Brain microvascular endothelial cell (primary cell): ENCODE measurements around the gene POMGNT2.

ENCODE experiments used
- DNase-seq: peaks from one replicate; pipeline ENCODE4 v3.0.0-alpha.2; 2020
- H3K27ac ChIP-seq: fragments of 250-450 bp; sonication (Bioruptor Pico); 2 replicates; pipeline ENCODE4 v1.5.1; 2020; ENCODE audit warnings: mild to moderate bottlenecking, moderate library complexity
- H3K27me3 ChIP-seq: fragments of 250-450 bp; sonication (Bioruptor Pico); replicated peaks from 2 replicates; pipeline ENCODE4 v1.5.1; 2020; ENCODE audit warnings: mild to moderate bottlenecking
- H3K36me3 ChIP-seq: fragments of 250-450 bp; sonication (Bioruptor Pico); replicated peaks from 2 replicates; pipeline ENCODE4 v1.5.1; 2020; ENCODE audit warnings: mild to moderate bottlenecking
- H3K4me3 ChIP-seq: 2 replicates; pipeline ENCODE4 v1.5.1; 2011; ENCODE audit warnings: low read depth, mild to moderate bottlenecking, control low read depth, low read length, moderate library complexity
- CTCF ChIP-seq: IDR thresholded peaks from 2 replicates; pipeline ENCODE4 v1.5.1; 2011; ENCODE audit warnings: low read depth, mild to moderate bottlenecking, moderate library complexity, low read length, control low read depth, inconsistent platforms; ENCODE audit errors: missing control alignments
- in situ Hi-C: cut with HindIII; loops from 2 replicates; pipeline ENCODE4 v1.10.0; 2017; ENCODE audit warnings: low sequenced_read_pairs, low pct_ligation_motif_present

POMGNT2 gene

DNA sequence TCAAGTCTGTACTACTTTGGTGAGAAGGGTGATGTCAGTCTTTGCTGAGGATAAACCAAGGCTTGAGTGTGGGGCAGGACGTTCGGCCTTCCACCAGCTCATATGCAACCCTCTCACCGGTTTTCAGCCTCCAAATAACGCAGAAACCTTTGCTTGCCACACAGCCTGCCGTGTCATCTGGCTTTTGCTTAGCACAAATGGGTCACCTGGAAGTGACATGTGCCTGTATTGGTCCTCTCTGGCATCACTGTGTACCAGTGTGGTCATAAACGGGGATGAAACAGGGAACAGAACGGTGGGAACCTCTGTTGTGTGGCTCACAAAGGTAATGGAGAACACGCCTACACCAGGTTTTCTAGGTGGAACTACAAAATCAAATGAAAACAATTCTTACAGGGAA is 7.1 kb downstream of the POMGNT2 start:
- Histone ChIP-seq H3K27me3 (no peaks in the 10 kb centered on the region), H3K36me3 (no peaks in the 10 kb centered on the region), H3K27ac (no peak overlapping the region), H3K4me3 (no peak overlapping the region)
- no peak for TF ChIP-seq CTCF
- no peak for DNase-seq
- in situ Hi-C loops, result no loop called here

DNA sequence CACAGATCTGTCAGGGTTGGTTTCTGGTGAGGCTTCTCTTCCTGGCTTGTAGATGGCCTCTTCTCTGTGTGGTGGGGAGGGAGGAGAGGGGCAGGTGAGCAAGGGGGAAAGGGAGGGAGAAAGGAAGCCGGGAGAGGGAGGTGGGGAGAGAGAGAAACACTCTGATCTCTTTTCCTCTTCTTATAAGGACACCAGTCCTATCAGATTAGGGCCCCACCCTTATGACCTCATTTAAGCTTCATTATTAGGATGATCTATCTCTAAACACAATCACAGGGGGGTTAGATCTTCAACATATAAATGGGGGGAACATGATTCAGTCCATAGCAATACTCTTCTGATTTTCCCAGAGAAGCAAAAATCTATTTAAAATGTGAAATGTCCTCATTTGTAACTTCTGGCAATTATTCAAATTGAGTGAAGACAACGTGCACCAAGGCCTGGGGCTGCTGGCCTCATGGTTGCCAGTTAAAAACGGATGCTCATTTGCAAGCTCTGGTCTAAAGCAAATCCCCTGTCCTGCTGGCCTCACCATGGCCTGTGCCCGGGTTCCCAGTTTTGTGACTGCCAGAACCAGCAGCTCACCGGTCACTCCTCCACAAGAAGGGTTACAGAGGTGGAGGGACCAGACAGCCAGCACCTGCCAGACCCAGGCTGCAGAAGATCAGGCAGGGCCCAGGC is 8.3 kb downstream of the POMGNT2 start:
- no peaks in the 10 kb centered on the region for H3K36me3 ChIP-seq
- H3K27ac ChIP-seq, result no peak overlapping the region
- no peaks in the 10 kb centered on the region for H3K27me3 ChIP-seq
- H3K4me3 ChIP-seq, result no peak overlapping the region
- in situ Hi-C loops, result no loop called here
- no peak for TF ChIP-seq CTCF
- DNase-seq, result no peak

GRCh38 chr3:43096761-43097160 is 9.1 kb downstream of the POMGNT2 start:
- in situ Hi-C loops, result no loop called here
- Histone ChIP-seq H3K27me3 (no peaks in the 10 kb centered on the region), H3K4me3 (no peak overlapping the region), H3K36me3 (no peaks in the 10 kb centered on the region), H3K27ac (no peak overlapping the region)
- no peak for TF ChIP-seq CTCF
- no peak for DNase-seq

DNA sequence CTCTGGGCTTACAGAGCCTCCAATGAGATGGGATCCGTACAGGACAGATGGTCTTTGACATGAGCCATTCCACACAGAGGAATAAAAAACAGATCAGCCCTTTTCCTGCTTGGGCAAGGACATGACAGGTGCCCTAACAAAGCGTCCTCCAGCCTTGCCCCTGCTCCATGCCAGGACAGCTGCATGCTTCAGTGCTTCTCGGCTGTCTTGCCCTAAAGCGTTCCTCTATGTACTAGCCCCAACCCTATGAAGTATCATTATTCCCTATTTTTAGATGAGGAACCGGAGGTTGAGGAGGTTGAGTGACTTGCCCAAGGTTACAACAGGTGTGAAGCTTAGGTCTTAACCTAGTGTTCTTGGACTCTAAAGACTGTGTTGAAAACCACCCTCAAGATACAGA is 10.5 kb downstream of the POMGNT2 start:
- in situ Hi-C loops, result no loop called here
- TF ChIP-seq CTCF, result no peak
- Histone ChIP-seq H3K4me3 (no peak overlapping the region), H3K27ac (no peak overlapping the region), H3K27me3 (no peaks in the 10 kb centered on the region), H3K36me3 (no peaks in the 10 kb centered on the region)
- no peak for DNase-seq

- H3K4me3 ChIP-seq, result no peak overlapping the region
- in situ Hi-C loops, result no loop called here
- no peak overlapping the region for H3K27ac ChIP-seq
- no peak for TF ChIP-seq CTCF
- no peaks in the 10 kb centered on the region for H3K36me3 ChIP-seq
- H3K27me3 ChIP-seq, result no peaks in the 10 kb centered on the region
- no peak for DNase-seq
Observed at GRCh38 chr3:43094851-43095250, 11.0 kb downstream of the POMGNT2 start.

GRCh38 chr3:43094381-43094780 is 11.5 kb downstream of the POMGNT2 start:
- Histone ChIP-seq H3K36me3 (no peaks in the 10 kb centered on the region), H3K27ac (no peak overlapping the region), H3K4me3 (no peak overlapping the region), H3K27me3 (no peaks in the 10 kb centered on the region)
- no peak for TF ChIP-seq CTCF
- no peak for DNase-seq
- in situ Hi-C loops, result no loop called here
